Parathyroid adenoma (tissue), 2 donors: ENCODE data around the gene FAM168B.
A peak's percentile ranks its signal among the peaks of the same experiment; 100 is the strongest.

ENCODE experiments used
- H2AFZ ChIP-seq: fragments of 300-600 bp; sonication (generic); one replicate; pipeline ENCODE4 v1.7.0; 2017; ENCODE audit warnings: antibody characterized with exemption, mild to moderate bottlenecking
- H3K27ac ChIP-seq: fragments of 300-600 bp; sonication (generic); one replicate; pipeline ENCODE4 v1.7.0; 2017
- H3K27me3 ChIP-seq: fragments of 300-600 bp; sonication (generic); one replicate; pipeline ENCODE4 v1.7.0; 2017; ENCODE audit warnings: low read length; ENCODE audit not compliant: control insufficient read depth, insufficient read depth
- H3K36me3 ChIP-seq: fragments of 300-600 bp; sonication (generic); one replicate; pipeline ENCODE4 v1.7.0; 2017; ENCODE audit warnings: low read length; ENCODE audit not compliant: control insufficient read depth, insufficient read depth
- H3K4me1 ChIP-seq: fragments of 300-600 bp; sonication (generic); one replicate; pipeline ENCODE4 v1.7.0; 2017; ENCODE audit warnings: control low read depth
- H3K4me2 ChIP-seq: fragments of 300-600 bp; sonication (generic); one replicate; pipeline ENCODE4 v1.7.0; 2017; ENCODE audit warnings: low read length
- H3K4me3 ChIP-seq: fragments of 300-600 bp; sonication (generic); one replicate; pipeline ENCODE4 v1.7.0; 2017; ENCODE audit warnings: low read depth, low read length
- H3K79me2 ChIP-seq: fragments of 300-600 bp; sonication (generic); one replicate; pipeline ENCODE4 v1.7.0; 2017; ENCODE audit warnings: control low read depth
- H3K9ac ChIP-seq: fragments of 300-600 bp; sonication (generic); one replicate; pipeline ENCODE4 v1.7.0; 2017; ENCODE audit warnings: mild to moderate bottlenecking
- H3K9me3 ChIP-seq: fragments of 300-600 bp; sonication (generic); one replicate; pipeline ENCODE4 v1.7.0; 2017; ENCODE audit warnings: low read length; ENCODE audit not compliant: control insufficient read depth
- CTCF ChIP-seq: fragments of 300-600 bp; sonication (generic); IDR thresholded peaks from one replicate; pipeline ENCODE4 v1.7.0; 2017; ENCODE audit warnings: antibody characterized with exemption, mild to moderate bottlenecking
- donor health status: primary hyperparathyroidism.

The FAM168B gene

GRCh38 chr2:131113566-131114227 is 20.4 kb upstream of the FAM168B start:
- Histone ChIP-seq H3K27me3 (no peaks in the 10 kb centered on the region), H3K79me2 (peaks cover 70% of the 10 kb centered on the region), H3K4me1 (peaks cover 15% of the 10 kb centered on the region), H3K9me3 (no peaks in the 10 kb centered on the region), H3K4me2 (peak overlapping the region; percentile 1), H3K36me3 (no peaks in the 10 kb centered on the region), H3K27ac (no peak overlapping the region), H3K4me3 (no peak overlapping the region), H3K9ac (no peak overlapping the region), H2AFZ (no peak overlapping the region)
- no peak for TF ChIP-seq CTCF

- Histone ChIP-seq H3K36me3 (no peaks in the 10 kb centered on the region), H3K4me3 (no peak overlapping the region), H3K27ac (no peak overlapping the region), H3K27me3 (no peaks in the 10 kb centered on the region), H3K4me1 (peaks cover 15% of the 10 kb centered on the region), H3K9me3 (no peaks in the 10 kb centered on the region), H3K9ac (no peak overlapping the region), H3K4me2 (no peak overlapping the region), H2AFZ (no peak overlapping the region), H3K79me2 (peaks cover 66% of the 10 kb centered on the region)
- no peak for TF ChIP-seq CTCF
Observed at GRCh38 chr2:131112529-131112928, 19.3 kb upstream of the FAM168B start.

- H3K9me3 ChIP-seq = no peaks in the 10 kb centered on the region
- TF ChIP-seq CTCF = no peak
- H2AFZ ChIP-seq = peak overlapping the region; percentile 91
- peaks cover 11% of the 10 kb centered on the region for H3K4me1 ChIP-seq
- peak overlapping the region; percentile 93 for H3K27ac ChIP-seq
- H3K27me3 ChIP-seq = no peaks in the 10 kb centered on the region
- no peaks in the 10 kb centered on the region for H3K36me3 ChIP-seq
- H3K79me2 ChIP-seq = peaks cover 44% of the 10 kb centered on the region
- peak overlapping the region; percentile 86 for H3K4me2 ChIP-seq
- H3K4me3 ChIP-seq = peak overlapping the region; percentile 96
- peak overlapping the region; percentile 78 for H3K9ac ChIP-seq
Observed at GRCh38 chr2:131105950-131106801, 12.9 kb upstream of the FAM168B start.

GRCh38 chr2:131105156-131105949 is 12.1 kb upstream of the FAM168B start, which contains the start of gene PLEKHB2:
Gene PLEKHB2, plus strand, starts transcription at chr2:131105336. Its CDS starts 15,606 bp downstream, at chr2:131120942.
- no peaks in the 10 kb centered on the region for H3K36me3 ChIP-seq
- H3K27ac ChIP-seq = peak within 1 kb of the TSS; percentile 93

More at GRCh38 chr2:131105156-131105949, 12.1 kb upstream of the FAM168B start, which contains the start of gene PLEKHB2:
- Histone ChIP-seq H3K4me3 (peak within 1 kb of the TSS; percentile 96), H3K27me3 (no peaks in the 10 kb centered on the region), H3K9ac (peak within 1 kb of the TSS; percentile 78), H3K4me2 (peak within 1 kb of the TSS; percentile 86), H3K79me2 (peaks cover 37% of the 10 kb centered on the region), H3K4me1 (peaks cover 11% of the 10 kb centered on the region), H3K9me3 (no peaks in the 10 kb centered on the region), H2AFZ (peak within 1 kb of the TSS; percentile 91)
- peak; percentile 25 for TF ChIP-seq CTCF
